ENCODE results near the gene KIRREL2.
"Not testable (repeated sequence)": the region's sequence is repeated elsewhere in the genome, so short reads cannot be mapped to it uniquely, and the experiment has no call there.

Gene KIRREL2

DNA sequence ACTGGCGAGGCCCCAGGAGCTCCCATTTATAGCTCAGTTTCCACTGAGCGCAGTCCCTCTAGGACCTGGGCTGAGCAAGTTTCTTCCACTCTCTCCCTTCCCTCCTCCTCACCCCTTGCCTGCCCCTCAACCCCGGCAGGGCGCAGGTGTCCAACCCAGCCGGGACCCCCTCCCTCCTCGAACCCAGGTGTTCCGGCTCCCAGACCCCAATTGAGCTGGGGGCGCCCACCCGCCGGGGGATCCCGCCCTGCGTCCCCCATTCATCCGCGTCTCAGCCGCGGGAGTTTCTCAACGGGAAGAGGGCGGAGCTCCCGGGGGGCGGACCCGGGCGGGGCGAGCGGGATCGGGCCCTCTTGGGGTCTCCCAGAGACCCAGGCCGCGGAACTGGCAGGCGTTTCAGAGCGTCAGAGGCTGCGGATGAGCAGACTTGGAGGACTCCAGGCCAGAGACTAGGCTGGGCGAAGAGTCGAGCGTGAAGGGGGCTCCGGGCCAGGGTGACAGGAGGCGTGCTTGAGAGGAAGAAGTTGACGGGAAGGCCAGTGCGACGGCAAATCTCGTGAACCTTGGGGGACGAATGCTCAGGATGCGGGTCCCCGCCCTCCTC is at the start of gene KIRREL2:
KIRREL2 (plus strand) TSS at position 366 of the 604 bp plus-strand sequence; CDS start at position 575, 209 bp downstream.
- peak; percentile 10 for DNase-seq

DNA sequence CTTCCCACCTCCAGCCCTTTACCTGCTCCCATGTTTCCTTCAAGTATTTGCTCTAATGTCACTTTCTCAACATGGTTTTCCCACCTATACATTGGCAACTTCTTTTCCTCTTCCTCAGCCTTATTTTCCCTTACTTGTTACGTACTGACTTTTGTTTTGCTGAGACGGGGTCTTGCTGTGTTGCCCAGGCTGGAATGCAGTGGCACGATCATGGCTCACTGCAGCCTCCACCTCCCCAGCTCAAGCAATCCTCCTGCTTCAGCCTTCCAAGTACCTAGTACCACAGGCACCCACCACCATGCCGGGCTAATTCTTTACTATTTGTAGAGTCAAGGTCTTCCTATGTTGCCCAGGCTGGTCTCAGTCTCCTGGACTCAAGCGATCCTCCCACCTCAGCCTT is 49.1 kb upstream of the KIRREL2 start:
- DNase-seq = no peak

DNA sequence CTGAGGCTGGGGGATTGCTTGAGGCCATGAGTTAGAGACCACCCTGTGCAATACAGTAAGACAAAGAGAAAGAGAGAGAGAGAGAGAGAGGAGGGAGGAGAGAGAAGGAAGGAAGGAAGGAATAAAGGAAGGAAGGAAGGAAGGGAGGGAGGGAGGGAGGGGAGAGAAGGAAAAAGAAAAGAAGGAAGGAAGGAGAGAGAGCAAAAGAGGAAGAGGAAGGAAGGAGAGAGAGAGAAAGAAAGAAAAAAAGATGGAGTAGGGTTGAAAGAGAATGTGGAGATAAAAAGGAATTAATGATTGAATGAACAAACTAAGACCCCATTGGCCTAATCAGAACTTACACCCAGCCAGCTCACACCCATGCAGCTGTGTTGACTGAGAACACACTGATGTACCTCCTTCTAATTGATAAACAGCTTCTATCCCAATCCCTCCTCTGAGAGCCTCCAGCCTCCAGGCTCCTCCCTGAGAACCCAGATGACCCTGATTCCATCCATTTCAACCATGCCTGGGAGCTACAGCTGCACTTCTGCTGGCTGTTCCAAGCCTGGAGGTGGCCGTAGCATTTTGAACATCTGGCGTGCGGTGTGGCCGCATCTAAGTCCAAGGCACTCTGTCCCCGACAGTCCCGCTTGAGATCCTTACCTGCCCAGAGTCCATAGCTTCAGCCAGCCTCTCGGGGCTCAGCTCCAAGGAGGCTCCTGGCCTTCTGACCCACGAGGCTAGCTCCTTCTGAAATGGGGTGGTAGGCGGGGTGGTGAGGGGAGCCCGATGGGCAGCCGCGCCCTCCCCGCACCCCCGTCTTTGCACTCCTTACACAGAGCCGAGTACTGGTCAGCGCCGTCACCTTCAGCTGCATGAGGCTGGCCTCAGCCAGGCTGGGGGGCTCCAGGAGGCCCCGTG is 45.1 kb upstream of the KIRREL2 start:
- no peak for DNase-seq

DNA sequence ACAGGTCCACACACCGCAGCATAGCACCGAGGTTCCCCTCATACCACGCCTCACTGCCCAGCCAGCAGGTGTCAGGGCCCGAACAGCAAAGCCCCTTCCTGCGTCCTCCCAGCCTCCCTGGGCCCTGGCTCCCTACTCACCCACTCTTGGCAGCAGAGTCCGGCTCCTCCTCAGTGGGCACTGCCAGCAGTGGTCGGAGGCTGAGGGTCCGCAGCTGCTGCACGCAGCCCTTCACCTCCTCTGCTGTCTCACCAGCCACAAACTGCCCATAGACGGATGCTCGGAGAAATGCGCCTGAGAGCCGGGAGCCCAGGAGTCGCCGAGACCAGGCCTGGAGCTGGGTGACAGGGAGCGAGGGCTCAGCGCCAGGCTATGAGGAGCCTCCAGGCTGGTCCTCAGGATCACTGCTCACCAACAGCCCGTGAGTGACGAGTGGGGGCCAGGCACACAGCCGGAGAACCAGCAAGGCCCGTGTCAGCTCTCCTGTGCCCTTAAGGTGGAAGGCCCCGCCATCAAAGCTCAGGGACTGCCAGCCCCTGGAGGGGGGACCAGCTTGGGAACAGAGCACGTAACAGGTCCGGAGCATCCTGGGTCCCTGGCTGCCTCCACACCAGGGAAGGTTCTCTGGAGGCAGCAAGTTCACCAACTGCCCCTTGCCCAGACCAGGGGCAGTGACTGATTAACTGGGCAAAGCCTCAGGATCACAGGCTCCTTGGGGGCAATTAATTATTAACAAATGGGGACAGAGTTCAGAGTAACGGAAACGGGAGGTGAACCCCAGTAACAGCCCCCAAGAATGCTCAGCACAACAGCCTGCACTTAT is 44.3 kb upstream of the KIRREL2 start, which contains the start of gene PRODH2:
PRODH2 (minus strand) TSS at position 626 of the 823 bp plus-strand sequence; CDS start at position 586, 40 bp downstream.
- DNase-seq = no peak

DNA sequence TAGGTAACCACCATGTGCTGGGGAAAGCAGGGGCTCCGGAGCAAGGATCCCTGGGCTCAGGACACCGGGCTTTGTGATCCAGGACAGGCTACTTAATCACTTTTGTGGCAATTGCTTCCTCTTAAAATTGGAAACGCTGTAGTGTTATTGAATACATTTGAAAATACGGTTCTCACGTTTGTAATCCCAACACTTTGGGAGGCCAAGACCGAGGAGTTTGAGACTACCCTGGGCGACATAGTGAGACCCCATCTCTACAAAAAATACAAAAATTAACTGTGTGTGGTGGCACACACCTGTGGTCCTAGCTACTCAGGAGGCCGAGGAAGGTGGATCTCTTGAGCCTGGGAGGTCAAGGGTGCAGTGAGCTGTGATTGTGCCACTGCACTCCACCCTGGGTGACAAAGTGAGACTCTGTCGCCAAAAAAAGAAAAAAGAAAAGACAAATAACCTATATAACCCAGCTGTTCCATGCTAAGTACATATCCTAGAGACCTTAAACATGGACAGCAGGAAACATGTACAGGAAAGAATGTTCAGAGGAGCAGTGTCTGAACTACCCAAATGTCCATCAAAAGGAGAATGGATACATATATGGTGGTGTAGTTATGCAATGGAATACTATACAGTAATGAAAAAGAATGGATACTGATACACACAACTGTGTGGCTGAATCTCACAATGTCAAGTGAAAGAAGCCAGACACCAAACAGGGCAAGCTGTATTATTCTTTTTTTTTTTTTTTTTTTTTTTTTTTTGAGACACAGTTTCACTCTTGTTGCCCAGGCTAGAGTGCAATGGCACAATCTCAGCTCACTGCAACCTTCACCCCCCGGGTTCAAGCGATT is 43.4 kb upstream of the KIRREL2 start:
- DNase-seq = no peak

DNA sequence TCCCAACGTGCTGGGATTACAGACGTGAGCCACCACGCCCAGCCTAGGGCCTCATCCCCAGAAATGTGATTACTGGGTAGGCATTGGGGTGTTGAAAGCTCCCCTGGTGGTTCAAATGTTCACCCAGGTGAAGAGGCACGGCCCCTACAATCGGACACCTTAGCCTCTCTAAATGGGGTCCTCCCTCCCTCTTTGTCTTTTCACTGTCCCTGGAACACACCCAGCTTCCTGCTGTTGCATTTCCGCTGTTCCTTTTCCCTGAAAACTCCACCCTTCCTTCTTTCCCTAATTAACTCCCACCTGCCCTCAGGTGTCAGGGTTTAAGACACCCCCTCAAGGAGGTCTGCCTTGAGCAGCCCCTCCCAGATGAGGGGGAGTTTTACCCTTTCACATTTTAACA is 40.4 kb upstream of the KIRREL2 start:
- no peak for DNase-seq

DNA sequence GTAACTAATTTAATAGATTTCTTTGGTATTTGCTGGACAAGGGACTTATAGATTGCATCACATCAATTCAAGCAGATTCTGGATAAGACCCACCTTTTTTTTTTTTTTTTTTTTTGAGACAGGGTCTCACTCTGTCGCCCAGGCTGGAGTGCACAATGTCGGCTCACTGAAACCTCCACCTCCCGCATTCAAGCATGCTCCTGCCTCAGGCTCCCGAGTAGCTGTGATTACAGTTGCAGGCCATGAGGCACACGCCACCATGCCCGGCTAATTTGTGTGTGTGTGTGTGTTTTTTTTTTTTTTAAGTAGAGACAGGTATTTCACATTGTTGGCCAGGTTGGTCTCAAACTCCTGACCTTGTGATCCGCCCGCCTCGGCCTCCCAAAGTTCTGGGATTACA is 39.9 kb upstream of the KIRREL2 start:
- DNase-seq = no peak

DNA sequence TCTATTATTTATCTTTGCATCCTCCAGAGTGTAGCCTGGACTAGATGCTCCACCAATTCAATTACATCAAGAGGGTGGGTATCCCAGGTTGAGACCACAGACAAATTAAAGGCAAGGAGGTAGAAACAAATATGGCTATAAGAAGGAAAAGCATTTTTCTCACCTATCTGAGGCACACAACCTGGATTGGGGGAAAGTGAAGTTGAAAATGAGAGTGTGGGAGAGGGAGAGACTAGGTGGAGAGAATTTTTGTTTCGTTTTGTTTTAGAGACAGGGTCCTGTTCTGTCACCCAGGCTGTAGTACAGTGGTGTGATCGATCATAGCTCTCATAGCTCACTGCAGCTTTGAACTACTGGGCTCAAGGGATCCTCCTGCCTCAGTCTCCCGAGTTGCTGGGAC is 38.3 kb upstream of the KIRREL2 start:
- no peak for DNase-seq

DNA sequence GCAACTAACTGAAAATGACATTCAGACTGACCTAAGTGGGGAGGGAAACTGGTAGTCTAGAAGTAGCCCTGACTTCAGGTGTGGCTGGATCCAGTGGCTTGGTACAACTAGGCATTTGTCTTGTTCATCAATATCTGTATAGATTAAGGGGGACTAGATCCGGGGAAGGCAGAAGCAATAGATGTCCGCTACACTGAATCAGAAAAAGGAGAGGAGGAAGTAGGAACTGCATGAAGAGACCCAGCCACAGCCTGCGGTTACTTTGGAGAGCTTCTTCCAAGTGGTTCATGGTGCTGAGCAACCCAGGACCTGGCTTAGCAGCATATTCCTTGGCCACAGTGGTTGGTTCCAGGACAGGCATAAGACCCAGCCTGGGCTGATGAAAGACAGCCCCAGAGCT is 34.1 kb upstream of the KIRREL2 start:
- no peak for DNase-seq

DNA sequence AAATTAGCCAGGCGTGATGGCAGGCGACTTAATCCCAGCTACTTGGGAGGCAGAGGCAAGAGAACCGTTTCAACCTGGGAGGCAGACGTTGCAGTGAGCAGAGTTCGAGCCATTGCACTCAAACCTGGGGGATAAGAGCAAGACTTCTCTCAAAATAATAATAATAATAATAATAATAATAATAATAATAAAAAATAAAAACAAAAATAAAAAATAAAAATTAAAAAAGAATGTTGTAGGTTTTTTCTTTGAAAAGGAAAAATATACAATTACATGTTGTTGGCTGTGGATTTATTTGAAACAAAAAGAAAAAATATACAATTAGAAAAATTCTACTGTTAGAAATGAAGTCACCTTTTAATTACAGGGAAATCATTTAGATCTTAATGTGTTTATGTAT is 32.6 kb upstream of the KIRREL2 start:
- no peak for DNase-seq

DNA sequence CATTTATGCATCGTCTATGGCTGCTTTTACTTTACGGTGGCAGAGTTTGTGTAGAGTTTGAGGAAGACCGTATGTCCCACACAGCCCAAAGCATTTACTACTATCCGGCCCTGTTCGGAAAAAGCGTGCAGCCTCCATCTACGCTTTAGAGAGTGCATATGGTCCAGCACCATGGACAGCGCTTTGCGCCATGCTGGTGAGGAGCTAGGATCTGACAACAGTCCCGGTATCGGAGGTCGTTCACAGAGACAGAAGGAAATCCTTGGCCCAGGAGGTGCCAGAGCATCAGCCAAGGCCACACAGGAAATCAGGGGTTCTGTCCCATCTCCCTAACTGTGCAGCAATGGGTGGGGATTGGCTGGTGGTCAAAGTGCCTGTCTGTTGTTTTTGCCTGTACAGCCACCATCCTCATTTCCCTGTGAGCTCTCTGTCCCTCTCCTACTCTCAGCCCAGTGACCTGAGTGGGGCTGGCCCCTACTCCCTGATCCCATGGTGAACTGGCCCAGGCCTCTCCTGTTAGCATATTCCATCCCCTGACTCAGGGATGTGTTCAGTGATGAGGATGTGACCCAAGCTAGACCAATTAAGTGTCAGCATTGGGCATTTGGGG is 27.9 kb upstream of the KIRREL2 start:
- DNase-seq = peak; percentile 34

DNA sequence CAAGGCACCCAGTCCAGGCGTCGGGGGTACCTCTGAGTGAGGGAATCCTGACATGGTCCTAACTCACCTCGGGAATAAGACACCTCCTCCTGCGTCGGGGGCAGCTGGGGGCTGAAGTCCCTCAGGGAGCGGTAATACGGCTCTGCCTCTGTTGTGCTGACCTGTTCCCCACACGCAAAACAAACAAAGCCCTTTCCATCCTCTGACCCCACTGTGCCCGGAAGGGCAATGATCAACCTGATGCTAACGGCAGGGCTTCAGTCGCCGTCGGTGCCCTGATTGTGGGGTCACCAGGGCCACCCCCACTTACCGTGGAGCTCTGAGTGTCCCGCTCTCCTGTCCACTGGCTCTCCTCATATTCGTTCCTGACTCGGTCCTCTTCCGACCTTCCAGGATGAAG is 25.7 kb upstream of the KIRREL2 start:
- no peak for DNase-seq

DNA sequence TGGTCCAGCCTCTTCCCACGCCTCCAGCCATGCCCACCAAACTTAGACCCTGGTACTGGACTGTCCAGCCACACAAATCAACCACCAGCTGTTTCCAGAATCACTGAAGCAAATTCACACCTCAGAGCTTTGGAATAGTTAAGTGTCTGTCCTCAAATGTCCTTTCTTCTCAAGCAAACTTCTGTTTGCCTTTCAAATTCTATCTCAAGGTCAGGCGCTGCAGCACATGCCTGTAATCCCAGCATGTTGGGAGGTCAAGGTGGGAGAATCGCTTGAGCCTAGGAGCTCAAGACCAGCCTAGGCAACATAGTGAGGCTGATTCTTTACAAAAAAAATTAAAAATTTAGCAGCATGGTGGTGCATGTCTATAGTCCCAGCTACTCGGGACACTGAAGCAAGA is 24.7 kb upstream of the KIRREL2 start:
- no peak for DNase-seq

DNA sequence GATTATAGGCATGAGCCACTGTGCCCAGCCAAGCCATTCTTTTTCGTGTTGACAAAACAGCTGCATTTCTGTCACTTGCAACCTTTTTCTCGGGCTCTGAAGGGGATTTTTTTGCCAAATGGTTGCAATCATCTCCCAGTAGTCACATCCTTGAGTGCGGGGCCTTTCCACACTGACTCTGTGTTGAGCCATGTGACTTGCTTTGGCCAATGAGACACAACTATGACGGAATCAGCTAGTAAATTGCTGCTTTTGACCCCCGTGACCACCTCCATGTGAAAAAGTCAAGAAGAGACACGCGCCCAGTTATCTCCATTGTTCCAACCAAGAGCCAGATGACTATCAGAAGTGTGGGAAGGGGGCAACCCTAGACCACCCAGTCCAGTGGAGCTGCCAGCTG is 22.7 kb upstream of the KIRREL2 start:
- DNase-seq = no peak

DNA sequence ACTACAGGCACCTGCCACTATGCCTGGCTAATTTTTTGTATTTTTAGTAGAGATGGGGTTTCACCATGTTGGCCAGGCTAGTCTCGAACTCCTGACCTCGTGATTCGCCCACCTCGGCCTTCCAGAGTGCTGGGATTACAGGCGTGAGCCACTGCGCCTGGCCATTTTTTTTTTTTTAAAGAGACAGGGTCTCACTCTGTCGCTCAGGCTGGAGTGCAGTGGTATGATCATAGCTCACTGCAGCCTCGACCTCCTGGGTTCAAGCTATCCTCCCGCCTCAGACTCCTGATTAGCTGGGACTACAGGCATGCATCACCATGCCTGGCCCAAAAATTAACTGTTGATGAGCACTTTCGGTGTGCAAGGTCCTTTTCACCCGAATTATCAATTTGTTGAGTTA is 20.6 kb upstream of the KIRREL2 start:
- not testable (repeated sequence) for DNase-seq

DNA sequence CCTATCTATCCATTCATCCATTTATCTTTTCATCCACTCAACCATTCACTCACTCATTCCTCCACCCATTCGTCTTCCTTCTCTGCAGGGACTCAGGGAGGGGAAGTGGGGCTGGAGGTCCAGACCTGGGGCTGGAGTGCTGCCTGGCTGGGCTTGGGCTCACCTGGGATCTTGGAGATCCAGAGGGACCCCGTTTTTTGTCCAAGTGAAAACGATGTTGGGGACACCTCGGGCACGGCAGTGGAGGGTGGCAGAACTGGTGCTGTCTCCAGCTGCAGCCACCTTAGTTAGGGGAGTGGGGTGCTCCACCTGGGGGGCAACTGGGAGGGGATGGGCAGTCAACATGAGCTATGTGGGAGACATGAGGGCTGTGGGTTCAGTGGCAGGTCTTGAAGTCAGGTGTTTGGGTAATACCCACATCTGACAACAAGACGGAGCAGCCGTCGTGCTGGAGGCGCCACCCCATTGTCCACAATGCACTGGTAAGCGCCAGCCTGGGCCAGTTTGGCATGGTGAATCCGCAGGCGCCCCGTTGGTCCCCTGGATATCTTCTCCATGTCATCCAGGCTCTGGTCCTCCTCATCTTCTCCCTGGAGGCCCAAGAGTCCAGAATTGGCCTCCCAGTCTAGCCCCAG is 14.6 kb upstream of the KIRREL2 start:
- no peak for DNase-seq

DNA sequence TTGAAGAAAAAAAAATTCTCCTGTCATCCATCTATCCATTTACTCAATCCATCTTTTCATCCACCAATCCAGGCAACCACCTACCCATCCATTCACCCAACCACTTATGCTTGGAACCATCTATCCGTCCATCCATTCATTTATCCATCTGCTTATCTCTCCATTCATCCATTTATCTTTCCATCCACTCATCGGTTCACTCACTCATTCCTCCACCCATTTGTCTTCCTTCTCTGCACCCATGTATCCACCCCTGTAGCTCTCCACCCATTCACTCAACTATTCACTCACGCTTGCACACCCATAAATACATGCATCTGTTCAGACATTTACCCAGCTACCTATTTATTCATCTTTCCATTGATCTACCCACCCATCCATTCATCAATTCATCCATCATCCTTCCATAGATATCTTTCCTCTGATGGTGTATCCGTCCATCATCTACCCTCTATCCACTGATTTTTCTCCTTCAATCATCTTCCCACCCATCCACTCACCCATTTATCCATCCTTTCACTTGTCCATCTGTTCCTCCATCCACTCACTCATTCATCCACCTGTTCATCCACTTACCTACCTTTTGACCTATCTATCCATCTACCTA is 13.9 kb upstream of the KIRREL2 start:
- no peak for DNase-seq

DNA sequence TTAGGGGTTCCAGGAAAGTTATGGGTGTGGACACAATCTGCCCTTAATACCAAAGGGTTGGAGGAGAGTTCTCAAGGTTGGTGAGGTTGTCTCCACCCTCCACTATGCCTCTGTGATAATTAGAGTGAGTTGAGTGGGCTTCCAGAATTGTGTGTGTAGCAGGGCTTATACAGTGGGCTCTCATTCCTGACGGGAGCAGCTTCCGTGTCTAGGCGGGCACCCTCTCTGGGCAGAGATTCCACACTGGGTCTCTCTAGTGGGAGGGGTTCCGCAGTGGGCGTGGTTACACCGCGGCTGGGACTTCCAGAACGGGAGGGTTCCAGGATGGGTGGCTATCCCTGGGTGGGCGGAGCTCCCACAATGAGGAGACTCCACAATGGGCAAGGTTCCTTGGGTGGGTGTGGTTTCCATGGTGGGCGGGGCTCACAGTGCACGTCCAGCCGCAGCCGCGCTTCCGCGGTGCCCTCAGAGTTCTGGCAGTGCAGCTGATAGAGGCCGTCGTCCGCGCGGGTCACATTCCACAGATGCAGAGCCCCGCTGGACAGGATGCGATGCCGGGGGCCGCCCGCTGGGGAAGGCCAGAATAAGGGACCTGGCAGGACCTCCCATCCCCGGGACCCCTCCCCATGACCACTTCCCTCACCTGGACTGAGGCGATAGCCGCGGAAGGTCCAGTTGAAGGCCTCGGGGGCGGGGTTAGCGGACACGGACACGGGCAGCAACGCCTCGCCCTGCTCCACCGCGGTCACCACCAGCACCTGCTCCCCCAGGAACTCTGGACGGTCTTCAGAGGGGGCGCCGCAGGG is 12.8 kb upstream of the KIRREL2 start:
- no peak for DNase-seq

DNA sequence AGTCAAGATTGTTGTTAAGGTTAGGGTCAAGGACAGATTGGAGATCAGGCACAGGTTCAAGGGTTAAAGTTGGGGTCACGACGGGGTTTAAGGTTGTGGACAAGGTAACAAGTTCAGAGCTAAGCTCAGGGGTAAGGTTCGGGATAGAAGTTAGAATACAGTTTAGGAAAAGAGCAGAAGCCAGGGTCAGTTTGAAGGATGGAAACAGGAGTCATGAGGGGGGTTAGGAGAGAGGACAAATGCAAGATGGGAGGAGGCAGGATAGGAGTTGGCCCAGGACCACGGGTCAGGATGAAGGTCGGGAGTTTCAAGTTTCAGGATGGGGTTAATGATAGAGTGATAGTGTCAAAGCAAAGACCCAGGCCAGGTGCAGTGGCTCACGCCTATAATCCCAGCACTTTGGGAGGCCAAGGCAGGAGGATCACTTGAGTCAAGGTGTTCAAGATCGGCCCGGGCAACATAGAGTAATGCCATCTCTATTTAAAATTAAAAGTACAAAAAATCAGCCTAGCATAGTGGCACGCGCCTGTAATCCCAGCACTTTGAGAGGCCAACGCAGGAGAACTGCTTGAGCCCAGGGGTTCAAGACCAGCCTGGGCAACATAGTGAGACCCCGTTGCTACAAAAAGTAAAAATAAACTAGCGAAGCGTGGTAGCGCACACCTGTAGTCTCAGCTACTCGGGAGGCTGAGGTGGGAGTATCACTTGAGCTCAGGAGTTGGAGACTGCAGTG is 12.1 kb upstream of the KIRREL2 start:
- DNase-seq = no peak
